Stomach (tissue), 4 donors: Measurements from ENCODE around the gene PHLDB1.

Experiments
- CTCF ChIP-seq, 7 experiments: fragments of 450-650 bp in 4 of 7; fragments of 200-600 bp in 3 of 7; sonication (generic) in 3 of 7; IDR thresholded peaks; one replicate each; pipeline ENCODE4 v1.5.1; 2016 to 2019; ENCODE audit warnings: antibody characterized with exemption in 7 of 7, control low read depth in 2 of 7, mild to moderate bottlenecking in 1 of 7
- EP300 ChIP-seq: sonication (generic); formaldehyde crosslinking; IDR thresholded peaks from one replicate; pipeline ENCODE4 v1.6.1; 2017; ENCODE audit warnings: antibody characterized with exemption
- POLR2A ChIP-seq, 4 donors: fragments of 450-650 bp; IDR thresholded peaks; one replicate each; pipeline ENCODE4 v1.6.1; 2016; ENCODE audit warnings: antibody characterized with exemption in 4 of 4, control low read depth in 2 of 4, mild to moderate bottlenecking in 1 of 4, moderate library complexity in 1 of 4
- POLR2AphosphoS5 ChIP-seq, 3 donors: sonication (generic); formaldehyde crosslinking; IDR thresholded peaks; one replicate each; pipeline ENCODE4 v1.6.1; 2016; ENCODE audit warnings: antibody characterized with exemption in 3 of 3

- TF ChIP-seq CTCF (IDR thresholded peaks at IDR 0.05), result no peak
- no peak for TF ChIP-seq POLR2A (IDR thresholded peaks at IDR 0.05)
- TF ChIP-seq POLR2AphosphoS5 (IDR thresholded peaks at IDR 0.05), result no peak
- no peak for TF ChIP-seq EP300
Observed at GRCh38 chr11:118628432-118628831, 21.0 kb downstream of the PHLDB1 start.
